Right kidney (tissue), 1 donor: ENCODE measurements around the gene DKK3.

ENCODE experiments used
- DNase-seq: peaks from one replicate; pipeline ENCODE4 v3.0.0-alpha.2; 2016

DKK3 gene

DNA sequence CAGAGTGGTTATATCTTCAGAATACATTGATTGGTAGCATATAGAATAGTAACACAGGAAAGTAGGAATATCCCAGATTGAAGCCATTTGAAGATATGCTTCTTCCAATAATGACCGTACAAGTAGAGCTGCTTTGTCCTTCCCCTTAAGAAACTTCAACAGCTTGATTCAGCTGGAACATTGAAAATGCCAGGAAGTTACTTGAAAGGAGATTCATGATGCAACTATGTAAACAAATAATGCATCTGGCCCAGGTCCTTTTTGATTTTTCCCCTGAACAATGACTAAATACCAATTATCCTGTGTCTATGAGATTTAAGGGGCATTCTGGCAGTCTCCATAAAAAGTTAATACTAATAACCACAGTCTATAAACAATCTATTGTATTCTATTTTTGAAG lies 3.0 kb downstream of the DKK3 start:
- no peak for DNase-seq

DNA sequence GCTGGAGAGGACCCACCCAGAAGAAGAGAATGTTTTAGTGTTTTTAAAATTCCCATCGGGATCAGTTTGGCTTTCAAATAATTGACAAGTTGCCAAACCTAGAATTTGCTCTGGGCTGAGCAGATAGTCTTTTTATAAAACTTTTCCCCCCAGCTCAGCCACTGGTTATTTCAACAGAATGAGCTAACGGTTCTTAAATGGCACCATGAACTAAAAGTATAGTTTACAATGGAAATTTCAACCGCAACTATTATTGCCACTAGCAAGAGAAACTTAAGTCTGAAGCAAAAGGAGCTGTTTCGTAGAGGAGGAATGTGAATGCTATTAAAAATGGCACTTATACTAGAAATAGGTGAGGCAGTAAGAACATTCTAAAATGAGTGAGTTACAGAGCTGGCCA lies 3.4 kb downstream of the DKK3 start:
- no peak for DNase-seq

DNA sequence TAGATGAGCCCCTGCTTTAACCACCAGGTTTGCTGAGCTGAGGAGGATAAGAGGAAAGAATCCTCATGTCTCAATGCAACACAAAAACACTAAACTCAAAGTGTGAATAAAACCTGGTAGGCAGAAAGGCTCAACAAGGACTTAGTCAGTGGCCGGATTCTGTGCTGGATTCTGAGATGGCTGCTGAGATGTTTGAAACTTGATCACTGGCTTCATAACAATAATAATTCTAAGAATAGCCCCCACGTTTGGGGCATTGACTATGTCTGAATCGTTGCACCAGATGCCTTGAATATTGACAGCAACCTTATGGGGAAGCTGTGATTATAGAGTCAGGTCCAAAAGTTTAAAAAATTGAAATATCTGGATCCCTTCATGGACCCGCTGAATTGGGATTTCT lies 4.6 kb downstream of the DKK3 start:
- DNase-seq, result no peak

DNA sequence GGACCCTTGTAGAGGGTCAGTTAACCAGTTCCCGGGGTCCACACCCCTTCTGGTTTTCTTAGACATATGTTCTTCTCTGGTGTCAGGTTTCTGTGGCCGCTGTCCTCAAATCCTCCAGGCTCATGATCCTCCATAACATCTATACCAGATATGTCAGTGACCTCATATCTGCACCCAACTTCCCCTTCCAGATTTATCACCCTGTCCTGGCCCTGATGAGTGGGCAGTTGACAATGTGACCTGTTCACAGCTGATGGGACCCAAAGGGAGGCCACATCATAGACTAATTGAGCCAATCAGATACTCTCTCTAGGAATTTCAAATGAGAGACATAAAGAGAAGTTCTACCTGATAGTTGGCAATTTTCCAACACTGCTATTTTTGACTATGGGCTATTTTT lies 5.1 kb downstream of the DKK3 start:
- no peak for DNase-seq

DNA sequence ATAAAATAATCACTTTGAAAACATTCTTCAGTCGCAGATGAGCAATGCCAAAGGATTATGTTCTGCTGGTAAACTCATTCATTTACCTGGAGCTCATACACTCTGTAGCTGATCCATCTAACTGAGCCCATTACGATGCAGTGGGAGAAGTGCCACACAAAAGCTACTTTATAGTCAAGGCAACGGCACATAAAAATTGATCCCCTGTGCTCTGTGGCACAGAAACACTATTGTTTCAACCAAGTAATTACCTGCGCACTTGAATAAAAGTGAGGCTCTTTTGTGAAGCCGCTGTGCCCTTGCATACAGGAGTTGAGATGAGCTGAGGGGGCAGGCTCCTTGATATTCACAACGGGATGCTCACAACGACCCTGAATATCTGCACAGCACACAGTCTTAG lies 7.2 kb downstream of the DKK3 start:
- no peak for DNase-seq

DNA sequence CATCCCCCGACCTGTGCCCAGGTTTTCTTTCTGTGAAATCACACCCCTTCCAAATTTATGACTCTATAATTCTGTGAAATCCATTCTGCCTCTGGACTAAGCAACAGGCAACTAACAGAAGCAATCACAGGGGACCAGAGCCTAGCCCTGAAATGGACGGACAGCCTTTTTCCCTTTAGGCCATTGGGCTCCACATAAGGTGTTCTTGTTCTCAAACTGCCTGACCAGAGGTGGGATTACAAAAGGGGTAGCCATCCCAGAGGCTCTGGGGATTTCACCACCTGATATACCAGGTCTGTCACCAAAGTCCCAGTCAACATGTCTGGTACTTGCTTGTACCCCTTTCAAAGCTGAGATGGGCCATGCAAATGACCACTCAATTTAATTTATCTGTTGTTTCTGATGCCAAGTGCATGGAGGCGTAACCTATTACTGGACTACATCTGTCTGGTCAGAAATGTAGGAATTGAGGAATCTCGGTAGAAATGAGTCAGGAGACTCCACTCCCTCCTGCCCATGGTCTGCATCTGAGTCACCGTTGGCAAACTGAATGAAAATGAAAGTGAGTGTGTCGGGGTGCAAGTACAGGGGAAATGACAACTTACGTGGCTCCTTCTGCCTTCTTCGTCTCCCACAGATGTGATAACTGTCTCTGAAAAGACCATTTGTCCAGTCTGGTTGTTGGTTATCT lies 10.2 kb downstream of the DKK3 start:
- DNase-seq, result no peak

DNA sequence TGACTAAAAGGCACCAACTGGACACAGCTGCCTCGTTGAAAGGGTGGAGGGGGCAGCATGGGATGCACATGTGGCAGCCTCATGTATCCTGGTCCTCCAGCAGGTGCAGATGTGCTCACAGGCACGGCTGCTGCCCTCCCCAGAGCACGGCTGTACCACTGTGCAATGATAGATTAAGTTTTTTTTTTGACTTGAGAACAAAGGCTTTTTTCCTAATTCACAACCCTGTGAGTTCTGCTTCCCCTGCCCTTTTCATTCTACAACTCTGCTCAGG lies 11.4 kb downstream of the DKK3 start:
- no peak for DNase-seq

DNA sequence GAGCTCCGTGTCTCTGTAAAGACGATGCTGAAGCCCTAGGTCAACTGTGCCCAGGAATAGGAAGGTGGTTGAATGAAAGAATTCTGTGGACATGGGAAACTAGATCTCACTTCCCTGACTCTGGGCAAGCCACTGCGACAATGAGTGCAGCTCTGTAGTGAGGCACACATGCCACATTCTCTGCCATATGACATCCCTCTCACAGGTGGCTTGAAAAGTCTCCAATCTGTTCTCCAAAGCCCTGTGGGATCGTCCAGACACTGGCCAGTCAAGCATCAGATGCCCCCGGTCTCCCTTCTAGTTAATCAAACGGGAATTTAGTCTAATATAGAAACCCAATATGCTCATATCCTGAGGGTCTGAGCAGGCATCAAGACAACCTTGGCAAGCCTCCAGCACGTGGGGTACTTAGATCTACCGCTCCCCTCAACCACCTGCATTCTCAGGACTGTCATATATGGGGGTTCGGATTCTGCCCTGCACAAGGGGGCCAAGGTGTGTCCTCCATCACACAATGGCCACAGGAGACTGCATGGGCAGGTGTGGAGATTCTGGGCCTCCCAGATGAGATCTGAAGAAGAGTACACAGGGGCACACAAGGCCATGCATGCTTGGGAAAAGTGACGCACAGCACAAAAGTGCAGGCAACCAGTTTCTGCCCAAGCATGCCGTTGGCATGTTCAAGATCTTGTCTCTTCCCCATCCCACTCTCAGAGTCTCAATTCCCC lies 11.9 kb downstream of the DKK3 start:
- DNase-seq, result no peak

DNA sequence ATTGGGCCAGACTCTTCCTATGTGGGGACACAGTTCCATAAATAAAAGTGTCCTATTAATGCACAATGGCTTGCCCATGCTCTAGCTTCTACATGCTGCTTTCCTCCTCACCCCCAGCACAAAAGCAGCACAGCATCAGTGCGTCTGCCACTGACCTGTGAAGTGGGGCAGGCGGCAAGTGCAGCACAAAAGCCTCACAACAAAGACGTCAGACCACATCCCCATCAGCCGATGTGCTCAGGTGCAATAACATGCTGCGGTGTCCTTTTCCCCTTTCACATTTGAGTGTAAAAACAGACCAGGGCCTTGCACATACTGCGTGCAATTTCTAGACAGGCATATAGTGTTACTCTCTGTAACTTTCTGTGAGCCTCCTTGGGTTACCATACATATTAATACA lies 12.8 kb downstream of the DKK3 start:
- no peak for DNase-seq

DNA sequence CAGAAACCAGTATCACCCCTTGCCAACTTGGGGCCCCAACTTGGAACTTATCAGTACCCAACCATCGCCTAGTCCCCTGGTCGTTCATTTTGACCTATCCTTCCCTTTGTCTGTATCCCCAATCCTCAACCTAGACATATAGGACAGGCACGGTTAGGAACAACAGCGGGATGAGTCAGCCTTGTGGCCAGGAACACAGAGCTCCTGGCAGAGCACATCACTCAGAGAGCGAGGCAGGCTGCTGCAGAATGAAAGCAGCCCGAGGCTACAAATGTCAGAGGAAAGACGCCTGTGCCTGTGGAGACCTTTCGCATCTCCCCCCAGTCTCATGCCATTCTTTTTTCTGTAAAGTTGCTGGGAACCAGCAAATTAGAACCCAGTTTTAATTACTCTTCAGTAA lies 14.6 kb downstream of the DKK3 start:
- DNase-seq, result no peak

DNA sequence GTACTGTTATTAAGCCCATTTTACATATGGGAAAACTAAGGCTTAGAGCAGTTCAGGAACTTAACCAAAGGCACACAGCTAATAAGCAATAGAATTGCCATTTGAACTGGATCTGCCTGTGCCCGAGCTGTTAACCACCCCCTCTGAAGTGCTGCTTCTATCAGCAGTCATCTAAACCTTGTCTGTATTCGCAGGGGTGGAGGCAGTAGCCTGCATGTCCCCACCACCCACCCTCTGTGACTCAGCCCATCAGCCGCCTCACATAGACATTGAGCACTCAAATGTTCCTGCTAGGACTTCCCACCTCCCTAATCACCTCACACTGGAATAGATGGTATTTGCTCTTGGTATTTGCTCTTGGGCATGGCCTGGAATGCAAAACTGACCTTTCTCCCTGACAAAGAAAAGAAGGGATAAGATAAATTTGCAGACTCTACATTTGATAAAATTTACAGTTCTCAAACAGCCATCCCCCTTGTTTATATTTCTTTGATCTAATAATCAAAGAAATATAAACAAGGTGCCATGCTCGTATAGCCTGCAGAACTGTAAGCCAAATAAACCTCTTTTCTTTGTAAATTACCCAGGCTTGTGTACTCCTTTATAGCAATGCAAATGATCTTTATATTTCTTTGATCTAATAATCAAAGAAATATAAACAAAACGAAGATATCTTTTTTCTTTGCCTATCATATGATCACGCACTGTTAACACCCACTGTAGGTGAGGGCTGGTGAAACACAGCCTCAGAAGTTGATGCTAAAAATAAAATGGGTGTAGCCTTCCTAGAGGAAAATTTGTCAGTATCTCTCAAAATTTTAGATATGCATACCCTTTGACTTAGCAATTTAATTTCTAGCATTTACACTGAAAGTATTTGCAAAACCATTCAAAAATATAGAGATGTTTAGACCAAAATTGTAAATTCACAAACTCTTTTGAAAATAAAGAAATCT lies 15.9 kb downstream of the DKK3 start:
- DNase-seq, result no peak

DNA sequence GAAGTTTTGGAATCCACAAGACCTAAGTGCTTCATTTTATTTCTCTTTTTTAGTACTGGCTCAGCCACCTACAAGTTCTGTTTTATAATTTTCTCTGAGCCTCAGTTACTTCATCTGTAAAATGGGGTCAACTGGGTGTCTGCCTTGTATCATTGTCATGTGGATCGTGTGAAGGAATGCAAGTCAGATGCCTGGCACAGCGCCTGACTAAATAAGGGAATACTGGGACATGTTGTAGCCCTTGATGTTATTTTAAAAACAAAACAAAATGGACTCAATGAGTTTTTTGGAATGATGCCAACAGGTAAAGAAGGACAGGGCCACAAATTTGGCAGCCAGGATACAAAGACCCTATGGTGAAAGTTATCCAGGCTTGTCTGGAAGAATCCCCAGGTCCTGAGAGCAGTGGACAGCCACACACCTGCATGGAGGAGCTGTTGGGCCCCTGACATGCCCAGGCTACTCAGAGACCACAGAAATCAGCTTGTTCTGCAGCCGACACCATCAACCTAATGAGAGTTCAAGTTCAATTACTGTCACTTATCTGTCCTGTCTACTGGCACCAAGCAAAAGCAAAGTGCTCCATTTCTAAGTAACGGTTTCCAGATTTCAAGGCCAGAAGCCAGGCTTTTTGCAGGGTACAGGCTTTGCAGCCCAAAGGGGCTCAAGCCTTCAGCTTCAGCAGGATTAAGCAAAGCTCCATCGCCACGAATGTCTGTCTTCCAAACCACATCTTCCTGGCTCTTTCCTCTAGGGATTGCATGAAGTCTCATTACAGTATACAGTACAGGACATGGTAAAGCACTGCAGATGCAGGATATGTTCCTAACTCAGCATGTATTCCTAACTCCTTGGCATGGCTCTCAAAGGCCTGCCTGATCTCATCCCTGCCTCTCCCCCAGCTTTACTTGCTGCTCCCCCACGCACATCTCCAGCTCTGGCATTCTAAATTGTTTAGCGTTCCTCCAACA lies 18.4 kb downstream of the DKK3 start:
- no peak for DNase-seq

DNA sequence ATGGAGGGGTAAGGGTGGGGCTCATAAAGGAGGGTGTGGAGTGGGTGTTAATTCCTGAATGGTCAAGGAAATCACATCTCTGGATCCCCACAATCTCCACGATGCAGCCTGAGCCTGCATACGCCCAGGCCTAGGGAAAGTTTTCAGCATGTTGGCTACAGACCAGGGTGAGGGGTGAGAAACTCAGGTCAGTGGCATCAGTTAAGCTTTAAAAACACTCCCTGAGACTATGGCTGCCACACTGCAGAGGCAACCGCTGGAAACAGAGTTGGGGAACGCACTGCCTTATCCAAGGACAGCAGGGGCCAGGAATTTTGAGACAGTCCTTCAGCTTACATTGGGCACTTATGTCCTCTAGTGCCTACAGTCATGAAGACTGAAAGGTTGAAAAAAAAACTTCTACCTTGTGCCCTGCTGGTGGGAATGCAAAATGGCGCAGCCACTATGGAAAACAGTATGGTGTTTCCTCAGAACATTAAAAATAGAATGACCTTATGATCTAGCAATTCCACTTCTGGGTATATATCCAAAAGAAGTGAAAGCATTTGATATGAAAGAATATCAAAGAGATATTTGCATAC lies 19.7 kb downstream of the DKK3 start:
- no peak for DNase-seq

DNA sequence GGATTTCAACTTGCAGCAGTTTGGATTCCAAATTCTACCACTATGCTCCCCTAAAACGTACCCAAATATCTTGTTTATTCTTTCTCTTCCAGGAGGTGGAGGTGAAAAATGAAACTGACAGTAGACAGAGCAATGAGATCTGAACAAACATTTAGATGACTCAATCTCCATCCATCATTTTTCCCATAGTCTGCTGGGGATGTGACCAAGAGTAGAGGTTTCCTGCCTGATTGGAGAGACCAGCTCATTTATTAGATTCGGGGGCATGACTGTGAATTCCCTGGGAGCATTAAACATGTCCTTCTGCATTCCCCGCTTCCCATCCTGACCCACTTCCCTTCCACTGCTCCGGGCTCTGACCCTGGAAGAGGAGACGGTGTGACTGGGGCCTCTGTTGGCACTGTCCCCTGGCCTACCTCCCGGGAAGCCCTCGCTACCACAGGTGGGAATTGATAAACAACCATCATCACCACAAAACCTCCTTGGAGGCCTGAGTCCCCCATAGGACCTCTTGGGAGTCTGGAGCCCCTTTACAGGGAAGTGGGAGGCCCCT lies 20.3 kb downstream of the DKK3 start:
- DNase-seq, result no peak

DNA sequence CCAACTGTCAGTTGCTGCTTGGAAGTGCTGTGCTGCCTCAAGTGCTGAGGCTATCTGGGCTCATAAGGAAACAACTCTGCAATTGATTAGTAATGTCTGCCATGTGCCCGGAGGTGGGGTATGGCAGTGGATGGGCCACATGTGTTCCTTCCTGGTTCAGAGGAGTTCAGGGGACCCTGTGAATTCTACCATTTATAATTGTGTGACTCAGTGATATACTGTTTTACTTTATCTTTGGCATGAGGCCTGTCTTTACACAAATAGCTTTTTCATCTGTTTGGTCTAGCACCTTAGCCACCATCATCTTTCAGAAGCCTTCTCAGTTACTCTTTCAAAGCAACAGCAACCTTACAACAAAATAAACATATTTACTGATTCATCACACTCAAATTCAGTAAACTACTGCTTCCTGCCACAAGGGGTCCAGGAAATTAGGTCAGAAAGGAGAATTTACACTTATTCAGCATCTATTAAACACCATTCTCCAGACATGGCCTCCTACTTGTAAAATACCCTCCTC lies 20.9 kb downstream of the DKK3 start:
- DNase-seq, result no peak

DNA sequence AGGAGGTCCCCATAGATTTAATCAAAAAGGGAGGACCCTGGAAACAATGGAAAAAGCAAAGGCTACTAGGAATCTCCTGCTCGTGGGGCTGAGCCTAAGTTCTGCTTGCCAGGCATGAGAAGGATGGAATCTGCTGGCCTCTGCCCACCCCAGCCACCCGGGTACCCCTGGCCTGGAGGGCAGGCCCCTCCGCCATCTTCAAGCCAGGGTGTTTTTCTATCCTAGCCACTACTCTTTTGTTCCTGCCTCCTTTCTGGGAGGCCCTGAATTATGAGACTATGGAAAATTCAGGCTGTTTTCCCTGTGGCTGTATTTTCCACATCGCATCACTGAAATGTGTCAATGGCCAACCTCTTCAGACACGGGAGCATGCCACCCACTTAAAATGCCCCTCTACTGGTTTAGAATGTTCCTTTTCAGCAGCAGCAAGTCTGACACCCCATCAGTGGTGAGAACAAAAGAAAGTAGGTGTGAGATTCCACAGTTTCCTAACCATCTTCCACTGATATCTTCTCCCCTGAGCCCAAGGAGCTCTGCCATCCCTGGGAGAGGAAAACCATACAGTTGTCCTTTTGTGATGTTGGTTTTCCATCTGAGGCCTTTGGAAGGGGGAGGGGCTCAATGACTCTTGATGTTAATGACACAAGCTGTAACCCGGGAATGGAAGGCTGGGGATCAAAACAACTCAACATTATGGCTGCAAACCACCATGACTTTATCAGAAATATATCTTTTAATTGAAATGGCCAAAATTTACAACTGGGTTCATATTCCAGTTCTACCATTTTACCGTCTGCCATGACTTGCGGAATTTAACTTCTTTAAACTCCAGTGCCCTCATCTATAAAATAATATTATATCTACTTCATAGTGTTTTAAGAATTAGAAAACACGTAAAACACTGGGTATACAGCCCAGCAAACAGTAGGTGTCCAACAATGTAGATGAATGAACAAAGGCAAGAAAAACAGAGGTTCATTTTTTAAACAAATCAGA lies 22.2 kb downstream of the DKK3 start:
- DNase-seq, result no peak

DNA sequence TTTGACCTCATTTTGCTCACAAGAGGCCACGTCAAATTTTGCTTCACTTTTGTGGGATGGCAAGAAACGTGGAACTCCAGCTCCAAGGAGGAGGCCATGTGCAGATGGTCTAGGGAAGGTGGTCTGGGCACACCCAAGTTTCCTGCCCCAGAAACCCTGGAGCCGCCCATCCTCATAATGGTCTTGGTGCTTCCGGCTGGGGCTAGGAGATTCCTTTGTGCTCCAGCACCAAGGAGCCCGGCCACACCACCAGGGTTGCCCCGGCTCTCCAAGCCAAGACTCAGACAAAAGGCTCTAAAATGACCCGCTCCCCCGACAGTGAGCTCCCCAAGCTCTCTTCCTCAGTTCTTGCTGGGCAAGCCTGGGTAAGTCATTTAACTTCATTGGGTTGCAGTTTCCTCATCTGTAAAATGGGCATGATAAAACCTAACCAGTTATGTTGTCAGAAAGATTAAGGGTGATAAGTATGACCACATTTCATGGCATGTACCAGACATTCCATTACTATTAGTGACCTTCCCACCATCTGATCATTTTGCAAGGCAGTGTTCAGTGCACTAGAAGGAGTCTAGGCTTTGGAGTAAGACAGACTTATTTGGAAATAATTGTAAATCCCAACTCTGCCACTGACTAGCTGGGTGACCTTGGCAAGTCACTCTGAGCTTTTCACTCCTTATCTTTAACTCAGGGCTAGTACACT lies 23.3 kb downstream of the DKK3 start:
- no peak for DNase-seq

DNA sequence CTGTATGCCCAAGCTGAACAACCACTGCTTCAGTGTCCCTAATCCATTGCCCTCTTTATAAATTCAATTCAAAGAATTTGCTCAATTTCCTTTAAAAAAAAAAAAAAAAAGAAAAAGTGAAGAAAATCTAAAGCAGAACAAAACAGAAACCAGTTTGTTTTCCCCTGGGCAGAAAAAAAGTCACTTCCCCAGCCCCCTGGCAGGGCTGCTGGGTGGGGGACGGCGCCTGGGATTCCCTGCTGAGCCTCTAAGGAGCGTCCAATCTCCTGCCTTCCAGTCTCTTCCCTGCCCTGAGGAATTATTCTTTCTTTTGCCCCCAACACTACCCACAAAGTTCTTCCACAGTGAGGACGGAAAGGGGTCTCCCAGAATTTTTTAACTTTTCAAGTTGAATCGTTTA lies 23.9 kb downstream of the DKK3 start:
- no peak for DNase-seq

DNA sequence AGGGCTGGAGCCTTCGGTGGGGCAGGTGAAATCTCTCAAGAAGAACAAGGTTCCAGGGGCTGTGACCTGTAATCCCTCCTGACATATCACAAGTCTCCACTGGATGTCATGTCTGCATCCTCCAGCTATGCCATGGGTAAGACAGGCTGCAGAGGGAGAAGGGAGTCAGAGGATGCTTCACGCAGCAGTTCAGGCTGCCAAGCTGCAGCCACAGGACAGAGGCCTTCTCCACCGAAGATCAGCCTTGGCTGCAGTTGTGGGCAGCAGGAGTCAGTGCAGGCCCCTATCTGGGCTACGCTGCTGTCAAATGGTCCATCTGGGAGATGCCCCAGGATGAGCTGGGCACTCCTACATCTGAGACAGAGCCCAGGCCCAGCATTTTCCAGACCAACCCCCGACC lies 25.0 kb downstream of the DKK3 start:
- DNase-seq, result no peak
